HG02763 (cell line): Measurements from ENCODE around the gene SH3BP2.

Experiments used
- ATAC-seq: cut with Tn5 transposase; IDR thresholded peaks from one replicate; pipeline ENCODE4 v1.9.1; 2021; ENCODE audit warnings: mild to moderate bottlenecking, moderate library complexity; ENCODE audit not compliant: unreplicated experiment

The SH3BP2 gene

GRCh38 chr4:2831611-2832308 lies 38.9 kb downstream of the SH3BP2 start:
- no peak for ATAC-seq

- ATAC-seq, result peak; percentile 52
These were observed 39.6 kb downstream of the SH3BP2 start for GRCh38 chr4:2832309-2832980.

- ATAC-seq, result peak; percentile 7
These were observed 40.2 kb downstream of the SH3BP2 start for GRCh38 chr4:2832981-2833670.

- no peak for ATAC-seq
These were observed 40.8 kb downstream of the SH3BP2 start for GRCh38 chr4:2833671-2834000.

- no peak for ATAC-seq
These were observed 41.4 kb downstream of the SH3BP2 start for GRCh38 chr4:2834001-2834921.

- no peak for ATAC-seq
These were observed 43.1 kb downstream of the SH3BP2 start for GRCh38 chr4:2835978-2836377.

- no peak for ATAC-seq
These were observed 43.5 kb downstream of the SH3BP2 start for GRCh38 chr4:2836391-2836859.

- no peak for ATAC-seq
These were observed 44.4 kb downstream of the SH3BP2 start for GRCh38 chr4:2837110-2837903.

- ATAC-seq, result no peak
These were observed 45.1 kb downstream of the SH3BP2 start for GRCh38 chr4:2837904-2838496.

GRCh38 chr4:2839060-2839459 lies 46.2 kb downstream of the SH3BP2 start:
- no peak for ATAC-seq

GRCh38 chr4:2842687-2843262 lies 49.9 kb downstream of the SH3BP2 start:
- ATAC-seq, result no peak

GRCh38 chr4:2843263-2843940 lies 50.5 kb downstream of the SH3BP2 start, which contains the start of gene ADD1:
Gene ADD1, plus strand, starts transcription at chr4:2843844. Its CDS starts 32,072 bp downstream, at chr4:2875916.
- peak; percentile 81 for ATAC-seq

- peak; percentile 28 for ATAC-seq
These were observed 51.2 kb downstream of the SH3BP2 start for GRCh38 chr4:2843941-2844584.

GRCh38 chr4:2846172-2846571 lies 53.3 kb downstream of the SH3BP2 start:
- no peak for ATAC-seq

- no peak for ATAC-seq
These were observed 54.5 kb downstream of the SH3BP2 start for GRCh38 chr4:2847302-2847871.

- no peak for ATAC-seq
These were observed 55.6 kb downstream of the SH3BP2 start for GRCh38 chr4:2848449-2848848.

GRCh38 chr4:2849267-2850152 lies 56.6 kb downstream of the SH3BP2 start:
- no peak for ATAC-seq
